GM13977 (cell line): ENCODE measurements around the gene GAD2.

Source experiments
- DNase-seq: peaks from one replicate; pipeline ENCODE4 v3.0.0; 2012; ENCODE audit warnings: low spot score
- in situ Hi-C: fragments of 300-500 bp; cut with MboI; formaldehyde crosslinking; loops from one replicate; pipeline ENCODE4 v1.12.0; 2022; ENCODE audit warnings: low sequenced_read_pairs, low pct_unique_long_range_greater_than_20kb, mixed read lengths, inconsistent platforms; ENCODE audit not compliant: unreplicated experiment
- TF ChIP-seq, protein P1 (sequence below): IDR thresholded peaks from 2 replicates; pipeline ENCODE4 v1.5.1; 2012; ENCODE audit warnings: mild to moderate bottlenecking, control low read depth; ENCODE audit not compliant: insufficient read depth; ENCODE audit errors: extremely low read depth, missing control alignments

Gene GAD2

DNA sequence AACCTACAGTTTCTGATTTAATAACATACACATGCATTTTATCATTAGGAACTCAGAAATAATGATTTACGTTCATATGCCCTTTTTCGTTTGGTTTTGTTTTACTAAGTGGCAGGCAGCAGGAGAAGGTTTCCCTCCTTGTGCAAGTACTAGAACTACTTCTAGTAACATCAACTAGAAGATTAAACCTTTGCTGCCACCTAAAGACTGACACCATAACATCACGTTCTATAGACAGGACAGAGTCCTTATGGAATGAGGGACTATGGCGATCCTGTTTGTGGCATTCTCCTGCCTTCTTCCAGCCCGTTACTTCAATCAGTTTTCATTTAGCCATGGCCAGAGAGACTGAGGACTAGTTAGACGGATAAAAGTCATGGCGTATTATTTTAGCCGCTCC is 53.2 kb downstream of the GAD2 start:
- in situ Hi-C loops: no loop called here
- DNase-seq: peak; percentile 42
- TF ChIP-seq, protein P1, sequence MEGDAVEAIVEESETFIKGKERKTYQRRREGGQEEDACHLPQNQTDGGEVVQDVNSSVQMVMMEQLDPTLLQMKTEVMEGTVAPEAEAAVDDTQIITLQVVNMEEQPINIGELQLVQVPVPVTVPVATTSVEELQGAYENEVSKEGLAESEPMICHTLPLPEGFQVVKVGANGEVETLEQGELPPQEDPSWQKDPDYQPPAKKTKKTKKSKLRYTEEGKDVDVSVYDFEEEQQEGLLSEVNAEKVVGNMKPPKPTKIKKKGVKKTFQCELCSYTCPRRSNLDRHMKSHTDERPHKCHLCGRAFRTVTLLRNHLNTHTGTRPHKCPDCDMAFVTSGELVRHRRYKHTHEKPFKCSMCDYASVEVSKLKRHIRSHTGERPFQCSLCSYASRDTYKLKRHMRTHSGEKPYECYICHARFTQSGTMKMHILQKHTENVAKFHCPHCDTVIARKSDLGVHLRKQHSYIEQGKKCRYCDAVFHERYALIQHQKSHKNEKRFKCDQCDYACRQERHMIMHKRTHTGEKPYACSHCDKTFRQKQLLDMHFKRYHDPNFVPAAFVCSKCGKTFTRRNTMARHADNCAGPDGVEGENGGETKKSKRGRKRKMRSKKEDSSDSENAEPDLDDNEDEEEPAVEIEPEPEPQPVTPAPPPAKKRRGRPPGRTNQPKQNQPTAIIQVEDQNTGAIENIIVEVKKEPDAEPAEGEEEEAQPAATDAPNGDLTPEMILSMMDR: peak; percentile 46

GRCh38 chr10:26274391-26274790 is 57.8 kb downstream of the GAD2 start:
- in situ Hi-C loops: no loop called here
- DNase-seq: no peak
- TF ChIP-seq, protein P1: no peak

GRCh38 chr10:26278295-26278694 is 61.7 kb downstream of the GAD2 start:
- in situ Hi-C loops: no loop called here
- DNase-seq: no peak
- TF ChIP-seq, protein P1: no peak

GRCh38 chr10:26290236-26290635 is 73.7 kb downstream of the GAD2 start:
- TF ChIP-seq, protein P1: no peak
- no peak for DNase-seq
- in situ Hi-C loops: no loop called here

GRCh38 chr10:26291721-26292480 is 75.3 kb downstream of the GAD2 start:
- TF ChIP-seq, protein P1: no peak
- in situ Hi-C loops: no loop called here
- no peak for DNase-seq

DNA sequence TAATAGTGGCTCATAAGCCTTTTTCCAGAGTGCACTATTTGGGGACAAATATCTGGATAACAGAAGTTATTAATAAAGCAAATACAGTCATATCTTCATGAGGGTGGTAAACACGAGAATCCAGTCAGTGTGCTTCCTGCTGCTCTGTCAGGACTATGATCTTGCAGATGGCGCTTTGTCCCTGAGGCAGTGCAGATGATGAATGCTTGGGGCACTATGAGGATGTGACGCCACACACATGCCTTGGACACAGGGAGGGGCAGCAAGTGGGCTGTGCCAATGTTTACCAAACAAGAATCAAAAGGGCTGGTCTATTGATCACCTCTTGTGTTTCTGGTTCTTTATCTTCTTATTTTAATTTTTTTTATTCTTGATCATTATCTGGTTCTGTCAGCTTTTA is 79.8 kb downstream of the GAD2 start:
- TF ChIP-seq, protein P1: no peak
- in situ Hi-C loops: no loop called here
- no peak for DNase-seq
